Measurements from ENCODE around the gene ABCB6.
"Not testable (repeated sequence)": the region's sequence is repeated elsewhere in the genome, so short reads cannot be mapped to it uniquely, and the experiment has no call there.

ABCB6 gene

DNA sequence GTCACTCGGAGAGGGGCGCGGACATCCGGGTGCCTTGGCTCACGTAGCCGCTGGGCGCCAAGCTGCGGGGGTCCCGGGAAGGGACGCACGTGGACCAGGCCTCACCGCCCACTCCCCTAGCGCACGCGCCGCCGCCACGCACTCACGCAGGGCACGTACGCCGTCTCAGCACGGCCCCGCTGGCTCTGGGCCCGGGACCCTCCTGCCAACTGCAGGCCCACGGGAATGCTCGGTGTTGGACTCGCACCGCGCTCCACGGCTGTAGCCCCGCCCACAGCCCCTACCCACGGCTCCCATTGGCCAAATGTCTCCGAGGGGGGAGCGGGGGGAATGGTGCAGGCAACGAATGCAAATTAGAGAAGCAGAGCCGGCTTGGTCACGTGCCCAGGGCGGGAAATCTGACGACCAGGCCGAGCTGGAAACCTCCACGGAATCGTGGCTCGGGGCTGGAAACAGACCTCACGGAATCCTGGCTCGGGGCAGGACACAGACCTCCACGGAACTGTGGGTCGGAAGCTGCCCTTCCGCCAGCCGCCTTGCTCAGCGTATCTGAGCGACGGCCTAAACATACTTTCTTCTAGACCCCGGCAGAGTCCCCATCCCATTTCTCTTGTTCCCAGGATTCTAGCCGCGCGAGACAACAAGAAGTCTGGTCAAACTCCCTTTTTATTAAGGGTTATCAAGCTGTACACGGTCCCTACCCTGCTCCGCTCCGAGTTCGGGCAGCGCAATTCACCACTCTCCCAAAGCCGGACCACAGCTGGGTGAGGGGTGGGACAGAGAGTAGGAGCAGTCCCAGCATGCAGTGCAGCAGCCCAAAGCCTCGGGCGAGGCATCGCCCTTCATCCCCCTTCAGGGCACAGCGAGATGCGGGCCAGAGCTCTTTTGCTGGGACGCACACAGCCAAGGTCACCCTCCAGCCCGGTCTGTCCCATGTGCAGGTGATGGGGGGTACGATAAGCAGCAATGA lies at the start of gene ABCB6:
Gene ABCB6 (minus strand): TSS at position 227 of the 970 bp plus-strand sequence. CDS start 285 bp downstream, outside the sequence.
- peak; percentile 97 for DNase-seq (ENCODE audit: low spot score)

DNA sequence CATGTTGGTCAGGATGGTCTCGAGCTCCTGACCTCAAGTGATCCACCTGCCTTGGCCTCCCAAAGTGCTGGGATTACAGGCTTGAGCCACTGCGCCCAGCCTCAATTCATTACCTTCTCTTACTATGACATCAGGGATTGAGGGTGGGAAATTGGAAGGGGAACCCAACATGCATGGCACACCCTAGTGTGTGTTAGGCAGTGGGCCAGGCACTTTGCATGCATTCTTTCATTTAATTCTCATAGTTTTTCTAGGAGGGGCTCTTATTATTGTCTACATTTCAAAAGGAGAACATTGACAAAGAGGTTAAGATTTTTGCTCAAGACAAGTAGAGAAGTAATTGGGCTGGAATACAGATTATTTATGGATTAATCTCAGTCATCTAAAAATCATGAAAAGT lies 49.5 kb upstream of the ABCB6 start:
- no peak for DNase-seq (ENCODE audit: low spot score)

DNA sequence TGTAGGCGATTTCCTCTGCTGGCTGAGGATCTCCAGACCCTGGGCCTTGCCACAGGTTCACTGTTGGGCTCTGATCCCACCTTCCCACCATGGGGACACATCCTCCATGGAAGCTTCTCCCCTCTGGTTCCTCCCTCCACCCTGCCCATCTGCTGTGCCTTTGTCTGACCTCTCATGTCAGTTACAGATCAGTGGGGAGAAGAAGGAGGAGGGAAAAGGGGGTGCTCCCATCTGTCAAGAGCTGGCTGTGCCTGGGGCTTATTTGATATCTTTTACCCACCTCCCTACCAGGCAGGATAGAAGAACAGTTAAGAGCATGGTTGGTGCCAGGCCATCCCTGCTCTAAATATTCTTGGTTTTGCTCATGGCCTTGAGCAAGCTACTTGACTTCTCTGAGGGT lies 48.1 kb upstream of the ABCB6 start:
- DNase-seq (ENCODE audit: low spot score), result no peak

GRCh38 chr2:219266232-219266631 lies 47.5 kb upstream of the ABCB6 start:
- DNase-seq (ENCODE audit: low spot score), result no peak

GRCh38 chr2:219261024-219261855 lies 42.5 kb upstream of the ABCB6 start:
- DNase-seq (ENCODE audit: low spot score), result no peak

DNA sequence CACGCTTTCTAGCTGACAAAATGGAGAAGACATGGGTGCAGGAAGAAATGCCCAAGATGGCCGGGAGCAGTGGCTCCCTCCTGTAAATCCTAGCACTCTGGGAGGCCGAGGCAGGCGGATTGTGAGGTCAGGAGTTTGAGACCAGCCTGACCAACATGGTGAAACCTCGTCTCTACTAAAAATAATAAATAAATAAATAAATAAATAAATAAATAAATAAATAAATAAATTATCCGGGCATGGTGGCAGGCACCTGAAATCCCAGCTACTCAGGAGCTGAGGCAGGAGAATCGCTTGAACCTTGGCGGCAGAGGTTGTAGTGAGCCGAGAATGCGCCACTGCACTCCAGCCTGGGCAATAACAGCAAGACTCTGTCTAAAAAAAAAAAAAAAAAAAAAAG lies 40.2 kb upstream of the ABCB6 start:
- DNase-seq (ENCODE audit: low spot score), result not testable (repeated sequence)

GRCh38 chr2:219254590-219255201 lies 35.9 kb upstream of the ABCB6 start:
- DNase-seq (ENCODE audit: low spot score), result peak; percentile 13

DNA sequence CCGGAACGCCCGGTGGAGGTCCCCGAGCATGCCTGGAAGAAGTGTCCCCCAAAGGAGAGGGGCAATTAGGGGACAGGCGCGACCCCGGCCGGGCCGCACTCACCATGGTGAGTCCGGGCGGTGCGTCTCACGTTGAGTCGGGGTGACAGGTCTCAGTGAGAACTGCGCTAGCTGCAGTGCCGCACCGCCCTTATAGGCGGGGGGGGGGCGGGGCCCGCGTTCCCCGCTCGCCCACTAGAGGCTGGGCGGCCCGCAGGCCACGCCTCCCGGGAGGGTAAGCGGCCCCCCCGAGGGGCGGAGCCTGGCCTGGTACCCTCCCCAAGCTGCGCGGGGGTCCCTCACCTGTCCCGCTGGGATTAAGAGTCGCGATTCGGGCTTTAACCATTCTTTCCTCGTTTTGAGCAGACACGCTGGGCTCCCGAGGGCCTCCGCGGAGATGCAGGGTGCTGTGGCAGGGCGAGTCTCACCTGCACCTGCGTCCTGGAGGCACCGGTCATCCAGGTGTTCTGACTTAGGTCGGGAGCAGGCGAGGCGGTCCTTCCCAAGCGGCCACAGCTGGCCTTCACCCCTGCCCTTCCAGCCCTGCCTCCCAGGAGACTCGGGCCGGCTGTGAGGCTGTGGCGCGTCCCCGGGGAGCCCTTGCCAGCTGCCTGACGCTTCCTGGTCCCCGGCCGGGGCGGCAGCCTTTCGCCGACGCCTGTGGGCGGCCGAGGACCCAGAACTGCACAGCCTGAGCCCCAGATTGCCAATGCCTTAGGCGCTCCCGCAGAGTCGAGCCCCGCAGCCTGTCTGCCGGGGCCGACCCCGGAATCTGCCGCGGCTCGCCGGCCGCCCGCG lies 35.2 kb upstream of the ABCB6 start, which contains the start of gene TUBA4A:
Gene TUBA4A (minus strand): TSS at position 166 of the 837 bp plus-strand sequence. CDS start 60 bp downstream, at position 106.
- DNase-seq (ENCODE audit: low spot score), result peak; percentile 97

GRCh38 chr2:219252900-219253752 lies 34.4 kb upstream of the ABCB6 start, which contains the start of gene TUBA4B:
TSS of gene TUBA4B (plus strand) at chr2:219253243. CDS start at chr2:219253408, 165 bp downstream.
- peak; percentile 50 for DNase-seq (ENCODE audit: low spot score)

DNA sequence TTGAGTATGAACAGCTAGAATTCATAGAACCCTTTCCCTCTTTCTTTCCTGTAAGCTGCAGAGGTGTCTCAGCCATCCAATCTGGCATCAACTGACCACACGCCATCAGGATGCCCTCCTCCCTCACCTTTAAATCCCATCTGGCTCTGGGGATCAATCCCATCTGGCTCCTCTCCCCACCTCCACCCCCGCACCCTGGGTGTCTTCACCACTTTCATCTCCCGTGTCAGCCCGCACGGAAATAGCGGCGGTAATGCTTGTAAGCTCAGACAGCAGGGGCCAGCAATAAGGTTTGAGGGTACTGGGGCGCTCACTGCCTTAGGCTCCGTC lies 33.8 kb upstream of the ABCB6 start:
- peak; percentile 11 for DNase-seq (ENCODE audit: low spot score)

DNA sequence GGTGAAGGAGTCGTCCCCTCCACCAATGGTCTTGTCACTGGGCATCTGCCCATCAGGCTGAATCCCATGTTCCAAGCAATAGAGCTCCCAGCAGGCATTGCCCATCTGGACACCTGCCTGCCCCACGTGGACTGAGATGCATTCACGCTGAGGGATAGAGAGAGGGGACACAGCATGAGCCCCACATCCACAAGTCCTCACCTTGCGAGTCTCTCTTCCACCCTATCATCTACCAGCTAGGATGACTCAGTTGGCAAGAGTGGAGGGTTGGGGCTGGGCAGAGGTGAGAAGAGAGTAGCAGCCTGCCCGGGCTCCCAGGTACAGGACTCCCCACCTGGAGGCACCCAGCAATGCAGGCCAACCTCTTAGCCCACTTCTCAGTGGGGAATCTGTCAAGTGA lies 33.3 kb upstream of the ABCB6 start:
- DNase-seq (ENCODE audit: low spot score), result no peak

- DNase-seq (ENCODE audit: low spot score), result peak; percentile 8
Measured at GRCh38 chr2:219251656-219252055, 32.9 kb upstream of the ABCB6 start.

DNA sequence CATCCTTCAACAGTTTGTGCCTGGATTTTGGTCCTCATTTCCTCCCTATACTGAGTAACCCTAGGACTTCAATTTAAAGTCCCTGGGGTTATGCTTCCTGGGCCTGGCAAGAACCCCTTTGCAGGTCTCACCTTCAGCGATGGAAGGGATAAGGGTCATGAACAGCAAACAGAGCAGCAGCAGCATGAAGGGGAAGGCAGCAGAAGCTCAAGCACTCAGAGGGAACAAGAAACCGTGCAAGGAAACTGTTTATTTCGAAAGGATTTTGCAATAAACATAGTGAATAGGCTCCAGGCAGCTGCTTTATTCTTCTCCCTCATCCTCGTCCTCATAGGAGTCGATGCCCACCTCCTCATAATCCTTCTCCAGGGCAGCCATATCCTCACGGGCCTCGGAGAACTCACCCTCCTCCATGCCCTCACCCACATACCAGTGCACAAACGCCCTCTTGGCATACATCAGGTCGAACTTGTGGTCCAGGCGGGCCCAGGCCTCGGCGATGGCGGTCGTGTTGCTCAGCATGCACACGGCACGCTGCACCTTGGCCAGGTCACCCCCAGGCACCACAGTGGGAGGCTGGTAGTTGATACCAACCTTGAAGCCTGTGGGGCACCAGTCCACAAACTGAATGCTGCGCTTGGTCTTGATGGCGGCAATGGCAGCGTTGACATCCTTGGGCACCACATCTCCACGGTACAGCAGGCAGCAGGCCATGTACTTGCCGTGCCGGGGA lies 31.5 kb upstream of the ABCB6 start:
- no peak for DNase-seq (ENCODE audit: low spot score)

DNA sequence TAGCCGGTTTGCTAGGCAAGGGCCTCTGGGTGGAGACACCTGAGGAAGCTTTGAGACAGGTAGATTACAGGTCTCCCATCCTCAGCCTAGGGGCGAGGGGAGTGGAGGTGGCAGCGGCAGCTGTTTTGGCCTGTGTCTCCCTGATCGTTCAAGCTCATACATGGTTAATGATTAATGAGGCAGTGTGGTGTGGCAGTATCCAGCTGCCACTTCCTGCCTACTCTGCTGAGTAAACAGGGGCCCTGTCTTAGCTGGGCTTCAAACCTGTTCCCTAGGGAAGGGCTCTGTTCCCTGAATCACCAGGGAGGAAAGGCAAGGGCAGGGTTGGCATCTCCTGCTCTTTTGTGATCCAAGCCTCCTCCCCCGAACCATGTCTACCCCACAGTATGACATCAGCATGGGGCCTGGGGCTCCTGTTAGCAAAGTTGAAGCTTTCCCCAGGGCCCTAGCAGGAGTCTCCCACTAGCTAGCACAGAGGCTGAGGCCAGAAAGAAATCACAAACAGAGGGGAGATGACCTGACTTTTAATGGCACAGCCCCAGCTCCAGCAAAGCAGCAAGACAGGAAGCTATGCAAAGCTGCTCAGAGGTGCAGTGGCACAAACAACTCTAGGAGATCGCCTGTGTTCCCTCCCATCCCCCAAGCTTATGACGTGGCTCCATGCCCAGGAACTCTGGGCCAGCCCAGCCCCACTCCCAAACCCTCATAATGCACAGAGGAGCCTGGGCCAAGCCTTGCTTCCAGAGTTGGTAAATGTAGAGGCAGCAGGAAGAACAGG lies 30.6 kb upstream of the ABCB6 start:
- DNase-seq (ENCODE audit: low spot score), result peak; percentile 73

DNA sequence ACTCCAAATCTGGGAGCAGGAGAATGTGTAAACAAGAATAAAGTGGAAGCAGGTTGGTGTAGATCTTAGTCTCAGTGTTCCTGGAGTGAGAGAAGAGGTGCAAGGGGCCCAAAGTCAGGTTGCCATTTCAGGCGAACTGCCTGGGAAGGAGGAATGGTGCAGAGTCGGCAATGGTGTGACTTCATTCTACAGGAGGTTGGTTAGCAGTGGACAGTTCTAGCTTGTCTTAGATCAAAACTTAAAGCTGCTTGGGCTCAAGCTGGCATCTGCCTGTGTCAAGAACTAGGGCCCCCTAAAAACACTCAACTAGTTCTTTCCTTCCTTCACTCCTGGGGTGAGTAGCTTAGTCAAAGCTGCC lies 30.1 kb upstream of the ABCB6 start:
- DNase-seq (ENCODE audit: low spot score), result no peak

DNA sequence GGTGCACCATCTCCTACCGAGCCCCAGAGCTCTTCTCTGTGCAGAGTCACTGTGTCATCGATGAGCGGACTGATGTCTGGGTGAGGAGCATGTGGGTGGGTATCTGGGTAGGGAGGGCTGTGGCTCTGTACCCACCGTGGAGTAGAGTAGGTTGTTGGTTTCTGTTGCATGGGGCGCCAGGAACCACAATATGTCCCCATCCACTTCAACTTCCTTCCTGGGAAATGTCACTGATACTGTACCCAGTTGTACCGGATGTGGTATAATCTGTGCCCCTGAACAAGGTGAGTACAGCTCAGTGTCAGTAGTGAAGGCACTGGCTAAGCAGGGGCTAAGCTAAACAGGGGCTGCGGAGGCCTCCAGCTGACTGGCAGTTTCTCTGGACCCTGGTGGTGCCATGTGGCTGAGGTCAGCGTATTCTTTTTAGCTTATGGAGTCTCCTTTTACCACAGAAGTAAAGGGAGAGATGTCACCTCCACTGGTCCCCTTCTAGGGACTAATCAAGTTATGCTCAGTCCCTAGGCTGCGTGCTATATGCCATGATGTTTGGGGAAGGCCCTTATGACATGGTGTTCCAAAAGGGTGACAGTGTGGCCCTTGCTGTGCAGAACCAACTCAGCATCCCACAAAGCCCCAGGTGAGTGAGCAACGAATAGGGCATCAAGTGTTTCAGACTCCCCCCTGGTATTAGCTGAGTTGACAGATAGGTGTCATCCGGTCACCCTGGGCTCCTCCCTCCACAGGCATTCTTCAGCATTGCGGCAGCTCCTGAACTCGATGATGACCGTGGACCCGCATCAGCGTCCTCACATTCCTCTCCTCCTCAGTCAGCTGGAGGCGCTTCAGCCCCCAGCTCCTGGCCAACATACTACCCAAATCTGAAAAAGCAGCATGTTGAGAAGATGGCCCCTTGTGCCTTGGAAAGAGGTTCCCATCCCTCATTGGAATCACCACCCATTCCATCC lies 29.2 kb upstream of the ABCB6 start:
- no peak for DNase-seq (ENCODE audit: low spot score)

- no peak for DNase-seq (ENCODE audit: low spot score)
Measured at GRCh38 chr2:219246559-219246958, 27.8 kb upstream of the ABCB6 start.

DNA sequence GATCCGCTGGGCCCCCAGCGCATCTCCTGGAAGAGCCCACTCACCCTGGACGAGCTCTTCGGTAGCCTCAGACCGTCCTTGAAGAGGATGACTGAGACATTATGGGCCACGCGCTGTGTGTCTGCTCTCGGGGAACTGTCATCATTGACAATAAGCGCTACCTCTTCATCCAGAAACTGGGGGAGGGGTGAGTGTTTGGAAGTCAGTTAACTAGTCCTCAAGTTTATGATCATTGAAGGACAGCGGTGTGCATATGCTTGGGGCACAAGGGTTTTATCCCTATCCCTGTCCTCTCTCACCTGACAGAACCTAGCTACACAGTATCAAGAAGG lies 27.1 kb upstream of the ABCB6 start:
- DNase-seq (ENCODE audit: low spot score), result peak; percentile 9

All from GM03348 (cell line).